NCI-H2081 (cell line): ENCODE results near the gene JMJD7.
A peak's percentile ranks its signal among the peaks of the same experiment; 100 is the strongest.
"Not testable (repeated sequence)": the region's sequence is repeated elsewhere in the genome, so short reads cannot be mapped to it uniquely, and the experiment has no call there.

Experiments used
- DNase-seq, 2 experiments: peaks; one replicate each; lab custom pipeline; 2025; lab: John Stamatoyannopoulos, UW

JMJD7 gene

DNA sequence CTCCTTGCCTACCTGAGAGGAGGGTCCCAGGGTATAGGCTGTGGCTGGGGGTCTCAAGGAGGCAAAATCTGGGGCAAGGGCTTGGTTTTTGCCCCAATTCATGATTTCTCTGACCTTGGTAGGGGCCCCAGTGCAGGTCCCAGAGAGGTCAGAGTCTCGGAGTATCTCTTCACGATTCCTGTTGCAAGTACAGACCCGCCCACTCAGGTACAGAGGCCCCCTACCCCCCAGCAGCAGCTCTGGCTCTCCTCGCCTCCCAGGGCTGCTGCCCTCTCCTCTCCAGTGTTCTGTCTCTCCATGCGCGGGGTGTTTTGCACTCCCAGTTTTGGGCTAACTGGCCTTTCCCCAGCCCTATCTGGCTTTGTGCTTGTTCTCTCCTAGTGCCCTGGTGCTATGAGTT lies 5.4 kb upstream of the JMJD7 start:
- no peak for DNase-seq

- DNase-seq, result no peak
Observed at GRCh38 chr15:41822957-41823356, 4.9 kb upstream of the JMJD7 start.

DNA sequence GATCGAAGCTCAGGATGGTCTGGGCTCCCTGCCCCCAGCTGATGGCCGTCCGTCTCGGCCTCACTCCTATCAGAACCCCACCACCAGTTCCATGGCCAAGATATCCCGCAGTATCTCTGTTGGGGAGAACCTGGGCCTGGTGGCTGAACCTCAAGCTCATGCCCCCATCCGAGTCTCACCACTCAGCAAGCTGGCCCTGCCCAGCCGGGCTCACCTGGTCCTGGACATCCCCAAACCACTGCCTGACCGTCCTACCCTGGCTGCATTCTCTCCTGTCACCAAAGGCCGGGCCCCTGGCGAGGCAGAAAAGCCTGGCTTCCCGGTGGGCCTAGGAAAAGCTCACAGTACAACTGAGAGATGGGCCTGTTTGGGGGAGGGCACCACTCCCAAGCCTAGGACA lies 4.4 kb upstream of the JMJD7 start:
- DNase-seq, result no peak

DNA sequence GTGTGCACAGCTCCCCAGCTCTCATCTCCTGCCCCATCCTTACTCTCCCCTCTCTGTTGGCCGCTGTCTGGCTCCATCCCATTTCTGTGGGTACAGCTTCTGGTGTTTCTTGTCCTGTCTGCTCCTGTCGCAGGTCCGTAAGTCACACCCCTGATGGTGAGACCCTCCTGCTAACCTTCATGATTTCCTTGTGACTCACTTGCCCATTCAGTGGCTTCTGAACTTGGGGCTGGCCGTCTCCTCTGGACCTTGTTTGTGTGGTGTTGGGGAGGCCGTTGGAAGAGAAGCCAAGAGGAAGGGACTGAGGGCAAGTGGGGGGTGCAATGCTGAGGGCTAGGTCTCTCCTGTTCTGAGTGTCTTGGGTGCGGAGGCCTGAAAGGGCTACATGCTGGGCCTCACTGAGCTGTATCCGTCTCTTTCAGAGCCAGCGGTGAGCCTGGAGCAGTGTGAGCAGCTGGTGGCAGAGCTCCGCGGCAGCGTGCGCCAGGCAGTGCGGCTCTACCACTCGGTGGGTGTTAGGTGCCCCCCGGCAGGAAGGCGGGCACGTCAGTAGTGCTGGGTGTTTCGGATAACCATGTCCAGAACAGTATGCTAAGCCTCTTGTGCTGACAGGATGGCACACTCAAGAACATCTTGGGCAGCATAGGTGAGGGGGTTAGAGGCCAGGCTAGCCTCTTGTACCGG lies 3.7 kb upstream of the JMJD7 start:
- no peak for DNase-seq

- no peak for DNase-seq
Observed at GRCh38 chr15:41825145-41825544, 2.7 kb upstream of the JMJD7 start.

- DNase-seq, result no peak
Observed at GRCh38 chr15:41825572-41826535, 2.0 kb upstream of the JMJD7 start.

DNA sequence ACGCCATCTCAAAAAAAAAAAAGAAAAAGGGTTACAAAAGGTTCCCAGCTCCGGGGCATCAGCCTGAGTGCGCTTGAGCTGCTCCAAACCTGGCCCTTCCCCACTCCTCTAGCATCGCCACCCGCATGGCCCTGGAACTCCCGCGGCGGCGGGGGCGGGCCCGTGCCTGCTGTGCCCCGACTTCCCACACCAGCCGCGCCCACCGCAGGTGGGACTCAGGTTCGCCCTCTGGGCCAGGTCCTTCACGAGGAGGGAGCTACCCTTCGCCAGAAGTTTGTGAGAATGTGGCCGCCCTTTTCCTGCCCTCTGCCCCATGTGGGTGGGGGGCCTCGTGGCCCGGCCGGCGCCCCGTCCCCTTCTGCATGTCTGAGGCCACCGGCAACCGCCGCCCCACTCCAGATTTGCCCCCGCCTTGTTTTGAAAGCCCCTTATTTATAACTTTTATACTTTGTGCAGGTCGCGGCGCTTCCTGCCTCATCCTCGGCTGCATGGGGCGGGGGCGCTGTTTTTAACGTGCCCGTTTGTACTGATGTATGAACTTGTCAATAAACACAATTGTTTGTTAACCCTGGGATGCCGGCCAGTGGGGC lies 507 bp upstream of the JMJD7 start:
- peak in 1 of 2 experiments; percentile 6 for DNase-seq

- DNase-seq, result no peak
Observed at GRCh38 chr15:41828807-41829141, 882 bp downstream of the JMJD7 start.

DNA sequence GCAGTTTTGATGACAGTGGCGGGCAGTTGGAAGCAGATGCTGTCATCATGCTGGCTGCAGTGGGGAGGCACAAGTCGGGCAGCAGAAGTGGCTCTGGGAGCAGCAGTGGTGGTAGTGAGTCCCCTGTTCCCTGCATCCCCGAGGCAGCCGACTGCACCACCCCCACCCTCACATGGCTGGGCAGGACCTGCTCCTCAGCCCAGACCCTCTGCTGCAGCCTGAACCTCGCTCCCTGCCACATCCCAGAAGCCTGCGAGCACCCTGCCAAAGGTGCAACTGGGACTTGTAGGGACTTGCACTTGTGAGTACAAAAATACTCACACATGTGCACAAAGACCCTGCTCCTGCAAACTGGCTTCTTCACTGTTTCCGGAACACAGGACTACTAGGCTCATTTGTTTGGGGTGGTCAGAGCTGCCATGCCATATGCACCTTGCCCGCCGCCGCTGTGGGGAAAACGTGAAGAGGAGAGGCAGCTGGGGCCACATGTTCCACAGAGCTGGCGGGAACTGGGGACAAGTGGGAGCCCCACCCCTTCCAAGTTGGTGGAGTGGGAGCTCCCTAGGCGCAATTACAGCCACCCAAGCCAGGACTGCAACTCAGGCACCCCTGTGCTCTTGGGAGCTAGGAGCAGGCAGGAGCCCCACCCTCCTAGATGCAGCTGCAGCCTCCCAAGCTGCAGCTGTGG lies 2.2 kb downstream of the JMJD7 start:
- DNase-seq, result no peak

DNA sequence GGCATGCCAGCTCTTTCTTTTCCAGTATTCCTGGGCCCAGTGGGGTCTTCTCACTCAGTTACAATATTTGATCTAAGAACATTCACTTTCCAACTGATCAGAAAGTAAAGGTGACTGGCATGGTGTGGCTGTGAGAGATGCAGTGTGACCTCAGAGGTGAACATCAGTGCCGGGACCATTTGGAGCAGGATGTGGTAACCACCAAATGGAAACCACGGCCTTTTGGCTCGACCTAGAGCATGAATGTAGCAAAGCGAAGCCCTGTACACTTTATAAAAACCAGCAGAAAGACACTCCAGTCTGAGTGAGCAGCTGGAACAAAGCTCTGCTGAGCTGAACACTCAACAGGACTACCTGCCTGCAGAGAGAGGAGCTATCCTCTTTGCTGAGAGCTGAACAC lies 3.4 kb downstream of the JMJD7 start:
- not testable (repeated sequence) for DNase-seq

DNA sequence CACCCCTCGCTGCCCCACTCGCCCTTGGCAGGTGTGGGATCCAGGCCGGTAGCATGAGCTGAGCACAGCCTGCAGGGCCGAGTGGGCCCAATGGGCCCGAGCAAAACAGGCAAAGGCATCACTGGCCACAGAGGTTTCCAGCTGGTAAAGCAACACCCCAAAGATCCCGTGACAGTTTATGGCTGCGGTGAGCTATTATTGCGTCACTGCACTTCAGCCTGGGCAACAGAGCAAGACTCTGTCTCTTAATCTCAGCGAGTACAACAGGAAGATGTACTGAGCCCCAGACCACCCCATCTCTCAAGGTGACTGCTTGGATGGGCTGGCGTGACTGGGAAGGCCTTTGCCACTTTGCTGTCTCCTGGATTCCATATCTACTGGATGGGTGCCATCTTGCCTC lies 4.3 kb downstream of the JMJD7 start:
- no peak for DNase-seq

GRCh38 chr15:41832875-41833274 lies 5.0 kb downstream of the JMJD7 start:
- no peak for DNase-seq

DNA sequence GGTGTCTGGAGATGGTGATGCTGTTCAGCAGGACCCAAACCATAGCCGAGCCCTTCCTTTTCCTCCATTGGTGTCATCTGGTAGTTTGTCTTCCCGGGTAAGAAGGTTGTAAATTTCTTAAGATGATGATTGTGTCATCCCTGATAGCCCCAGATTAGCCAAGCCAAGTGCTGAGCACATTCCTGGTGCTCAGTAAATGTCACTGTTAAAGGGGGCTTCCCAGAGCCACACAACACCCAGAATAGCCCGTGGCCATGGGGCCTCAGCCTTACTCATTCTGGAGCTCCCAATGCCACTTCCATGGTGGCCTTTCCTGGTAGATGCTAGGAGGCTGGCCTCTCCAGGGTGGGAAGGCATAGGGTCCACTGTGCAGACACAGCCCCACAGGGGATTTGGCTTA lies 6.2 kb downstream of the JMJD7 start:
- no peak for DNase-seq

- no peak for DNase-seq
Observed at GRCh38 chr15:41836073-41836472, 8.2 kb downstream of the JMJD7 start.

- no peak for DNase-seq
Observed at GRCh38 chr15:41836713-41837454, 9.0 kb downstream of the JMJD7 start.

GRCh38 chr15:41838400-41838897 lies 10.6 kb downstream of the JMJD7 start, which contains the start of gene PLA2G4B:
TSS of gene PLA2G4B (plus strand) at chr15:41838847. CDS start at chr15:41838914, 67 bp downstream.
- DNase-seq, result peak in 1 of 2 experiments; percentile 14

DNA sequence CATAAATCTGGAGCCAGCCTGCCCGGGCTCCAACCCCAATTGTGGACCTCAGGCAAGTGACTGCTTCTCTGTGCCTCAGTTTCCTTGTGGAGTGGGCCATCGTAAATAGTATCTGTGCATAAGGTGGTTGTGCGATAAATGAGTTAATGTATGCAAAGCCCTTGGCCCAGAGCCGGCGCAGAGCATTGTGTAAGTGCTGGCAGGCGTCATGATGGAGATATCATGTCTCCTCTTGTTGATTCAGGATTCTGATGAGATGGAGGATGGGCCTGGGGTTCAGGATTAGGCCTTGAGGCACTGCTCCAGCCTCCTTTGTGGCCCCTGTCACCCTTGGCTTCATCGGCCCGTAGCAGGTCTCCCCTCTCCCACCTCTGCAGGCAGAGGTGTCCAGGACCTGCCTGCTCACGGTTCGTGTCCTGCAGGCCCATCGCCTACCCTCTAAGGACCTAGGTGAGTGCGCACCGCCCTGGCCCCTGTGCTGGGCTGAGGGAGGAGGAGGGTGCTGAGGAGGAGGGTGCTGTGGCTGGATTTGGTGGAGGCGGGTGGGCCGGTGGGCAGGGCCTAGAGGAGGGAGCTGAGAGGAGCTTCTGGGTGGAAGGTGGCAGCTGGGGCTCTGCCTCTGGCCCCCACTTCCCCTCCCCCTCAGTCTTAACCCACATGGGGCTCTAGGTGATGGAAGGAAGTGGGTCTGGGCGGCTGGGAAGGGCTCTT lies 12.0 kb downstream of the JMJD7 start:
- no peak for DNase-seq

DNA sequence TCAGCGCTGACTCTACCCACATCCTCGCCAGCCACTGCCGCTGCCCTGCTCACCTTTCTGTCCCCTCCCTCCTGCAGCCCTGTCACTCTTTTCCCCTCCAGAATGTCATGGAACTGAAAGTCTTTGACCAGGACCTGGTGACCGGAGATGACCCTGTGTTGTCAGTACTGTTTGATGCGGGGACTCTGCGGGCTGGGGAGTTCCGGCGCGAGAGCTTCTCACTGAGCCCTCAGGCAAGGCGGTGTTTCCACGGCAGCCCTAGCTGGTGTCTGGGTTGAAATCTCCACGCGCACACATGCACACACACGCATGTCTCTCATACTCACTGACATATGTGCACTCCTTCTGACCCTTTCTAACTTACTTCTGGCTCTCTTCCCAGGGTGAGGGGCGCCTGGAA lies 12.8 kb downstream of the JMJD7 start:
- DNase-seq, result no peak

DNA sequence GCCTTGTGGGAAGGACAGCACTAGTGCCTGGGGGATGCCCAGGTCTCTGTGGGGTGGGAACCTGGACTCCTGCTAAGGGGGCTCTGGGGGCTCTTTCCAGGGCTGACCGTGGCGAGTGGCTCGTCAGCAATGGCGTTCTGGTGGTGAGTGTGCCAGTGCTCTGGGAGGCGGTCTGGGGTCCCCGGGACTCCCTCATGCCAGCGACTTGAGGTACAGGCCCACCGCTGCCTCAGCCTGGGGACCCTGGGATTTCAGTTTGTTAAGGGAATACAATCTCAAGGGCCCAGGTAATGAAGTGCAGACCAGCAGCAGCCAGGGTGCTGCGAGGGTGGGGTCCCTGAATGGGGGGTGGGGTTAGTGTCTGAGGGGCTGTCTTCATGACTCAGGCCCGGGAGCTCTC lies 13.2 kb downstream of the JMJD7 start:
- no peak for DNase-seq

- no peak for DNase-seq
Observed at GRCh38 chr15:41842229-41842628, 14.3 kb downstream of the JMJD7 start.

DNA sequence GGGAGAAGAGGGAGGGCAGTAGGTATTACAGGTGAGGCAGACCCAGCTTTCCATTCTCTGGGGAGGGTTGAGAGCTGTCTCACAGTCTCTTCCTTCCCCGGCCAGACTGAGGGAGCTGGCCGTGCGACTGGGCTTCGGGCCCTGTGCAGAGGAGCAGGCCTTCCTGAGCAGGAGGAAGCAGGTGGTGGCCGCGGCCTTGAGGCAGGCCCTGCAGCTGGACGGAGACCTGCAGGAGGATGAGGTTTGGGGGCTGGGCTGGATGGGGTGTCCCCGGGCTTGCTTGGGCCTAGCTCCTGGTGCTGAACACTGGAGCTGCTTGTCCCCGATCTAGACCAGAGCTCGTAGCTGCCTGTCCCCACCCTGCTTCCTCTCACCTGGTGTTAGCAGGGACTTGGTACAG lies 15.7 kb downstream of the JMJD7 start:
- no peak for DNase-seq
